Umbilical cord (tissue), 2 donors: ENCODE results near the gene PEAK1. TPM values are rescaled to one million over a fixed set of nuclear protein-coding genes. Genes with fewer than 3 reads are reported as not detected.
A peak's percentile ranks its signal among the peaks of the same experiment; 100 is the strongest.

Source experiments
- DNase-seq: peaks from one replicate; pipeline ENCODE4 v3.0.0-alpha.2; 2015; ENCODE audit warnings: low spot score
- total RNA-seq: library from RNA; depleted of rRNA; stranded (reverse); fragments of >200 nt; gene quantifications from one replicate; pipeline ENCODE4 v1.2.3, GENCODE V29; 2014; ENCODE audit warnings: low replicate concordance; ENCODE audit not compliant: insufficient read depth

PEAK1 gene, protein sequence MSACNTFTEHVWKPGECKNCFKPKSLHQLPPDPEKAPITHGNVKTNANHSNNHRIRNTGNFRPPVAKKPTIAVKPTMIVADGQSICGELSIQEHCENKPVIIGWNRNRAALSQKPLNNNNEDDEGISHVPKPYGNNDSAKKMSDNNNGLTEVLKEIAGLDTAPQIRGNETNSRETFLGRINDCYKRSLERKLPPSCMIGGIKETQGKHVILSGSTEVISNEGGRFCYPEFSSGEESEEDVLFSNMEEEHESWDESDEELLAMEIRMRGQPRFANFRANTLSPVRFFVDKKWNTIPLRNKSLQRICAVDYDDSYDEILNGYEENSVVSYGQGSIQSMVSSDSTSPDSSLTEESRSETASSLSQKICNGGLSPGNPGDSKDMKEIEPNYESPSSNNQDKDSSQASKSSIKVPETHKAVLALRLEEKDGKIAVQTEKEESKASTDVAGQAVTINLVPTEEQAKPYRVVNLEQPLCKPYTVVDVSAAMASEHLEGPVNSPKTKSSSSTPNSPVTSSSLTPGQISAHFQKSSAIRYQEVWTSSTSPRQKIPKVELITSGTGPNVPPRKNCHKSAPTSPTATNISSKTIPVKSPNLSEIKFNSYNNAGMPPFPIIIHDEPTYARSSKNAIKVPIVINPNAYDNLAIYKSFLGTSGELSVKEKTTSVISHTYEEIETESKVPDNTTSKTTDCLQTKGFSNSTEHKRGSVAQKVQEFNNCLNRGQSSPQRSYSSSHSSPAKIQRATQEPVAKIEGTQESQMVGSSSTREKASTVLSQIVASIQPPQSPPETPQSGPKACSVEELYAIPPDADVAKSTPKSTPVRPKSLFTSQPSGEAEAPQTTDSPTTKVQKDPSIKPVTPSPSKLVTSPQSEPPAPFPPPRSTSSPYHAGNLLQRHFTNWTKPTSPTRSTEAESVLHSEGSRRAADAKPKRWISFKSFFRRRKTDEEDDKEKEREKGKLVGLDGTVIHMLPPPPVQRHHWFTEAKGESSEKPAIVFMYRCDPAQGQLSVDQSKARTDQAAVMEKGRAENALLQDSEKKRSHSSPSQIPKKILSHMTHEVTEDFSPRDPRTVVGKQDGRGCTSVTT (N-terminal part only)
- total RNA-seq: 129 TPM

DNA sequence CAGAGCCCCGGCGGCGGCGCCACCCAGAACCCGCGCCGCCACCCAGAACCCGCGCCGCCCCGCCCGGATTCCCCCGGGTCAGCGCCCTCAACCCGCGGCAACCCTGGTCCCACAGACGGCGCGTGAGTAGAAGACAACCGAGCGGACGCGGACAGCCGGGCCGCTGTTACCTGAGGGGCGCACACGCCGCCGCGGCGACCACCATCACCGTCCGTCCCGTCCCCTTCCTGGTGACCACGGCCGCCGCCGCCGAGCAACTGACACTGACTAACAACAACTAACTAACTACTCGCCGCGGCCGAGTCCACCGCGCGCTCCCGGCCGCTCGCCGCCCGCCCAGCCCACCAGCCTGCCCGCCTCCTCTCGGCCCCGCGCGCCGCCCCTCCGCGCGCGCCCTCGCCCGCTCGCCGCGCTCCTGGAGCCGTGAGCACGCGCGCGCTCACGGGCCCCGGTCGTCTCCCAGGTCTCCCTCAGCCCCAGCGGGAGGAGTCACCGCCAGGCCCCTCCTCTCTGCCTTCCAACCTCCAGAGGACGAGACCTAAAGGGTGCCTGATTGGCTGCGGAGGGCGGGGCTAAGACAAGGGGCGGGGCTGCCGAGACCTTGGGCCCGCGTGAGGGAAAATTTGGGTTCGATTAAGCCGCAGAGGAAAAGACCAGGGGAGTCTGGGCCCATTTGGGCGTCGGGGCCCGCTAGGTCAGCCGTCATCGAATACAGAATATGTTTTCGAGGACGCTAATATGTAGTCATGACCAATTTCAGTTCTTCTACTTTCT lies at the start of gene PEAK1:
Gene PEAK1, minus strand, starts transcription at position 269 of the 774 bp plus-strand sequence. CDS start 238,178 bp downstream, outside the sequence.
- DNase-seq: peak; percentile 100

DNA sequence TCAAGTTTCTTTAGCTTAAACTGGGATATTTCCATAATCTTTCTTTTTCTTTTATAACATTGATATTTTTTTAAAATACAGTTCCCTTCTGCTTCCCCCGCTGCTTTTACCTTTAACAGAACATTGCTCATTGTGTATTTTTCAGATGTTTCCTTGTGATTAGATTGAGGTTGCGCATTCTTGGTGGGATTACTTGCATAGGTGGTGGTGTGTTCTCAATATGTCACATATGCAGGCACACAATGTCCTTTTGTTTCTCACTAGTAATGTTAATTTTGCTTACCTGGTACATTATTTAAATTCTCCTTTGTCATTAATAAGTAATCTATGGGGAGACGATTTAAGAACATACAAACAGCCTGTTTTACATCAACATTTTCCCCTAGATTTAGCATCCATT lies 49.0 kb upstream of the PEAK1 start:
- no peak for DNase-seq

DNA sequence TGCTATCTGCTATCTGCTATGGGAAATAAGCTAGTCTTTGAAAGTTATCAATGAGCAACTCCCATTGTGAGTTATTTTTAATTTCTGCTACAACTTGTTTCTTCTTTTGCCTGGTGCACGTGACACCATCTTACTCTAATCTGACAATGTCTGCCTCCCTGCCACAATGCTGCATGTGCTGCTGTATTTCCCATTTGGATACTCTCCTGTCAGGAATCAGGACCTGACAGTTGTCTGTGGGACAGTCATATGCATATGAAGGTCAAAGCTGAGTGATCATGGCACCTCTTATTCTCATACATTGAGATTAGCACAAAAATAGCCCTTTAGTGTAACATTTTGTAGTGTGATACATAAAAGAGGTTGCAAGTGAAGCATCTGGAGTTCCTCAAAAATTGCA lies 46.6 kb upstream of the PEAK1 start:
- DNase-seq: no peak

DNA sequence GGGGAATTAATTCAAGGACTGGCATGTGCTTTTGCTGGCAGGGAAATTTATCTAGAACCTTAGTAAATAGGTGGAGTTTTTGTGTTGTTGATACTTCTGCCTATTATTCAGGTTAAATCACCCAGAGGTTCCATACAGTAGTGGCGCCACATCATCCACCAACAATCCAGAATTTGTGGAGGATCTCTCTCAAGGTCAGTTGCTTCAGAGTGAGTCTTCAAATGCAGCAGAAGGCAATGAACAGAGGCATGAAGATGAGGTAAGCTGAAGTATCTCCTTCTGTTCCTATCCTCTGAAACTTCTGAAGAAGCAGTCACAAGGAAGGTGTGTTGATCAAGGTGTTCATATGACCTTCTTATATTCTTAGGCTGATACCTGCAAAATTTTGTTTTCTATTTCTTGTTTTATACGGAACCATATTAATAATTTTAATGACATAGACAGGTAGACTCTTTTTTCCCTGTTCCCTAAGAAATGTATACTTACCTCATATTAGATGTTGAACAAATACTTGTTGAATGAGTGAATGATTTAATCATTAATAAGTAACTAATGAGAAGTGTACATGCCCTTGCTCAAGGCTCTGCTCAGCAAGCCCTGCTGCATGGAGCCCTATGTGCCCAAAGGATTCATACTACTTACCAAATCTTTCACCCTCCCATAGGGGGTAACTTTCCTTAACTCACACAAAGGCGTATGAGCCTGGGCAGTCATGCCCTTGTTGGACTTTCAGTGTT lies 44.4 kb upstream of the PEAK1 start:
- DNase-seq: no peak

DNA sequence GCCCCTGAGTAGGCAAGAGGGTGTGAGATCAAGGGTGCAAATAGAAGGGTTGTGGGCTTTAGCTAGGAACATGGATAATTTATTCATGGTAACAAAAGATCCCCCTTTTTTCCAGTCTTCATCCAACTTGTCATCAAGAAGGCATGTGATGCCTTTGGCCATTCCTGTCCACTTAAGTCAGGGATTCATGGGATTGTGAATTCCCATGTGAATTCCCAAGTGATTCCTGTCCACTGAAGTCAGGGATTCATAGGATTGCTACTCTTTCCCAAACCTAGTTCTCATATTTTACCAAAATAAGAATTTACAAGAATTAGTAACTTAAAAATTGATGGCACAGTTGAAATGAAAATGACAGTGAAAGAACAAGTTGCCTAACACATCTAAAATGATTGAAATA lies 41.6 kb upstream of the PEAK1 start:
- DNase-seq: no peak

DNA sequence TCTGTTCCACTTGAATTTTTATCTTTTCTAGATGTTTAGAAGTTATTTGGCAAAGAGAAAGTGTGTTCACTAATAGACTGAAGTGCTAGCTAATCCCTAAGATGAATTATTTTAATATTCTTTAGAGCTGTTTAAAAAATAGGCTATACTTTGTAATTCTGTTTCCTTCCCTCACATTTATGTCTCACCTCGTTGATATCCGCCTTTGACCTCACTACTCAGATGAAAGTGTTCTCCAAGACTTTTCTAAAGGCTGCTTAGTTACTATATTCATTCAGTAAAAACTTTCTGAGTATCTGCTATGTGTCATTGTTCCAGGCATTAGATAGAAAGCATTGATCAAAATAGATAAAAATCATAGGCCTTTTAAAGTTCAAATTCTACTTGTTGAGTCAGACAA lies 39.1 kb upstream of the PEAK1 start:
- no peak for DNase-seq

DNA sequence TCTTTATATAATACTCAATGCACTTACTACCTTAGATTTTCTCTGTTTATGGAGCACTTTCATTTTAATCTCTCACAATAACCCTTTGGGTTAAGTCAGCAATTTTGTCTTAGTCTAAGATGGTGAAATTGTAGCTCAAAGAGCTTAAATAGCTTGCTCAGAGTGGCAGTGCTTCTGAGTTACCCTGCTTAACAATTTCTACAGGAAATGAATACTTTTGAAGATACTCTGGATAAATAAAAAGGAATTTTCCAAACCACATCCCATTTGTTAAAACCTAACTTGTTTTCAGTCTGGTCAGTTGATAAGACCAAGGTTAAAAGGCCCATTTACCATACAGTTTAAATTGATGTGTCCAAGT lies 38.0 kb upstream of the PEAK1 start:
- DNase-seq: peak; percentile 23

DNA sequence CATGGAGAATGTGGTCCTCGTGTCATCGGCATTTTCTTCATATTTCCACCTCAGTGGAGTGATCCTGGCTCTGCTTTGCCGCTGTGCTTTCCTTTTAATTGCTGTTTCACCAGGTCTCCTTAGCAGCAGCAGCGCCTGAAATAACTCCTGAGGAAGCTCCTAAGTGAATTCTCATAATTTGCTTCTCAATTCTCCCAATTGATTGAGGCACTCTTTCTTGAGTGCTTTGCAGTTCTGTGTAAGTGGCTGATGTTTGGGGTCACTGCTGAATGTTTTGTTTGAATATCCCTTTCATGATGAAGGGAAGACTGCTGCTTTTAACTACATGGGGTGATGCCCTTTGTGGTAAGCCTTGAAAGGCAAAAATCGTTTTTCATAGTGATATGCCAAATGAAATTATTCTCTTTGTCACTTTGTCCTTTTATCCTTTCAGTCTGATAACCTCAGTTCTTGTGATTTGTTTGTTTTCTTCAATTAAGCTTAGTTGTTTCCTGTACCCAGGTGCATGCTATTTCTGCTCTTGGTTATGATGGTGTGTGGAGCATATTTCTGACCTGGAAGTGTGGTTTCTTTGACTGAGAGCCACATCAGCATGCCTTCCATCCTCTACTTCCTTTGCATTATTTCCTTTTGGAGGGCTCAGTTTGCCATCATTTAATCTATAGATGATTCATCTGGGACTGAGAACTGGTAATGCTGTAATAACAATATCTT lies 37.4 kb upstream of the PEAK1 start:
- no peak for DNase-seq

DNA sequence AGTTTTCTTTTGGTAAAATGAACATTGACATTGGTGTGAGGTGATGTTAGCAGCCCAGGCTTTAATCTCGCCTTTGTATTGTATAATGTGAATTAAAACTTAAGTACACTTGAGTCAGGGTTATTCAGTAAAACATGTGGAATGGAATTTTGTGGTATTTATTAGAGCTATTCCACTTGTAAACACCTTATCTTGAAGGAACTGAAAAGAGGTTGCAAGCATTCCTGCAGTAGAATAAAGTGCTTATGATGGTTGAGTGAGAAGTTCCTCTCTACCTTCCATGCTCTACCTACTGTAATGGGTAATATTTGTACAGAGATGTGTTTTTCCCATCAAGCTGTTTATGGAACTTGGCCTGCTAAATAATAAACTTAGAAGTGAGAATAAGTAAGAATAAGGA lies 36.8 kb upstream of the PEAK1 start:
- no peak for DNase-seq

DNA sequence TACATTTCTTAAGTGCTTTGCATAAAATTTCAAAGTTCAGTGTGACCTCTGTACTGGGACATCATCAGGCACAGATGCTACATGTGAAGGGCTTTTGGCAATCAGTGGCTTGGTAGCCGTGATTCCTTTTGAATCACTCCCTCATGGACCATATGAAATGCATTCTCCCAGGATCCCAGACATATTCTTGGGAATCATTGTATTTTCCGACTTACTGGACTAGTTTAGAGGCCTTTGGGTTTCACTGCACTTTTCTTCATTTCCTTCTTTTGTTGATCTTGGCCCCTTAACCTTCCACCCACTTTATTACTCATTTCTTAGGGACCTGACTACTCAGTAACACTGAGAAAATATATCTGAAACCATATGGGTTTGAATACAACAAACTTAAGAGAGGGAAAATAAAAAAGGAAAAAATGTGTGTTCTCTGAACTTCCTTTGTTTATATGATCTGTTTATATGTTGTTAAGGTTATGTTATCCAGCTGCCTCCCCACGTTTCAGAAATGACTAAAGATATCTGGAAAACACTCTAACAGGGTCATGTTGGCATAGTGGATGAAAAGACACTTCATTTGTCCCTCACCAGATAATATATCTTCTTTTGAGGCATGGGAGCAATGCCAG lies 35.9 kb upstream of the PEAK1 start:
- peak; percentile 40 for DNase-seq

DNA sequence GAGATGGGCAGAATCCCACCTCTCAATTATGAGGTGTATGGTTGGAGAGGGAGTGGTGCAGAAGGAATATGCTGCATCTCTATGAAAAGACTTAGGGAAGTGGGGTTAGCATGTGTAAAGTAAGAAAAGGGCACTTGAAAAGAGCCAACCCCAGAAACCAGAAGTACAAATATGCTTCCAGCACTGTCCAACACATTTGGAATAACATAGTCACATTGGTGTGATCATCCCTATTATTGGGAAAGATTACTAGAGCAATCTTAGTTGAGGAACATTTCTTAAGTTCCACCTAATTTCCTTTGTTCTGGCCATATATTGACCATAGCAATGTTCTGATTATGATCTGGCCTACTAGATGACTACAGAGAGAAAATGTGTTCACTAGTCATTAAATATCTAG lies 35.0 kb upstream of the PEAK1 start:
- no peak for DNase-seq

DNA sequence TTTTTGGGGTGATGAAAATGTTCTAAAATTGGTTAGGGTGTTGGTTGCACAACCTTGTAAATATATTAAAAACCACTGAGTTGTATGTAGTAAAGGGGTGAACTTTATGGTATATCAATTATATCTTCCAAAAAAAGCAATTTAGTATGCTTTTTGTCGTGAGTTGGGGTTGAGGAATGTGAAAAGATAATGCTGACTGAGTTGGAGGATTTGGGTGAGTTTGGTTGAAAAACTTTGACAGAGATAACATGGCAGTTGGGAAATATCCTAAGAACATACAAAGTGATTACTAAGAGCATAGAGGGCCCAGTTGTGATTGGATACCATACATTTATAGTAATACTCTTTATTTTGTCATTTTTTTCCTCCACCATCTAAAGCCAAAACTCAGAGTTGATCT lies 34.4 kb upstream of the PEAK1 start:
- peak; percentile 44 for DNase-seq

DNA sequence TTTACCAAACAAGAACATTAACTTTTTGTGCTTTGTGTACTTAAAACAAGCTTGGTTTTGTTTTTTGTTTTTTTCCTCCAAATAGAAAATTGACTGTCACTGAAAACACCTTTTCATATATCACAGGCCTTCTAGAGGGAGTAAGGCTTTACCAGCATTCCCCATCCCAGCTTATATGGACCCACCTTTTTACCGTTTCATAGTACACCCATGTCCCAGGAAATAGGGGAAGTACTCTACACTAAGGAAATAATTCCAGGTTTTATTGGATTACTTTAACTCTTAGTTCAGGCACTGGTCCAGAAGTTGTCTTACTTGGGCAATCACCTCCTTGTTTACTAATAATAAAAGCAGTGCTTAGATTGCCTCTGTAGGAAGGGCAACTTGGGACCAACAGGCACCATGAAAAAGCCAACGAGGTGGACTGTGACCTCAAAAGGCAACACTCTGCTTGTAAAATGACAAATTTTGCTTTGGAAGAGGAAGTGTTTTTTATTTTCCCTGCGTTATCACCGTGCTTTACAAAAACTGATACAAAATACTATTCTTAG lies 27.0 kb upstream of the PEAK1 start:
- DNase-seq: no peak

DNA sequence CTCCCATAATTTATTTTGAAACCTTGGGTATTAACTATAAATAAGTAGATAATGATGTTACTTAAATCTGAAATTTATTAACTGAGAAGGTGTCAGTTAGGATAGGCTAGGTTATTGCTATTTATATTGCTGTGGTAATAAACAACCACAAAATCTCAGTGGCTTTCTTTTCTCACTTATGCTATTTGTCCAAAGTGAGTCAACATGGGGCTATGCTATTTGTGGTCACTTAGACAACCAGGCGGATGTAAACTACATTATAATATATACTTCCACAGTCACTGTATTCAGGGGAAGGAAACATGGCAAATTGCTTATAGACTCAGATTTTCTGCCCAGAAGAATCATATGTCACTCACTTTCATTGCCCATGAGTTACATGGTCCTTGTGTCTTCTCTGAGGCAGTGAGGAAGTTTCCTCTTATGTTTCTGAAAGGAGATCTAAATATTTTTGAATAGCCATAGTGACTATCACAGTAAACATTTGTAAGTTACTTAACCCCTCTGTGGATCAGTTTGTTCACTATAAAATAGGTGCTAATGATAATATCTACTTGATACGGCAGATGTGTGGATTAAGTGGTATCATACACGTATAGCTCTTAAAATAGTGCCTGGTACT lies 20.6 kb upstream of the PEAK1 start:
- no peak for DNase-seq

DNA sequence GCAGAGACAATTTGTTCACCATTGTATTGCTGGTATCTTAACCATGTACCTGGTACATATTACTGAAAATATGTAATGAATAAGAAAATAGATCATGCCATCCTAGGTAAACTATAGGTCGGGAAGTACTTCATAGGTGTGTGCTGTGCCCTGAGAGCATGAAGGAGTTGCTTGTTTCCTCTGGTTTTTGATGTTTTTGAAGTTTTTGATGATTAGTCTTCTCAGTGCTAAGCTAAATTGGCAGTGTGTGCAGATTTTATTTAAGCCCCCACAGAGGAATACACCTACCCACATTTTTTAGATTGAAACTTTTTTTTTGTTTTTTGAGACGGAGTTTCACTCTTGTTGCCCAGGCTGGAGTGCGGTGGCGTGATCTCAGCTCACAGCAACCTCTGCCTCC lies 17.4 kb upstream of the PEAK1 start:
- DNase-seq: no peak

DNA sequence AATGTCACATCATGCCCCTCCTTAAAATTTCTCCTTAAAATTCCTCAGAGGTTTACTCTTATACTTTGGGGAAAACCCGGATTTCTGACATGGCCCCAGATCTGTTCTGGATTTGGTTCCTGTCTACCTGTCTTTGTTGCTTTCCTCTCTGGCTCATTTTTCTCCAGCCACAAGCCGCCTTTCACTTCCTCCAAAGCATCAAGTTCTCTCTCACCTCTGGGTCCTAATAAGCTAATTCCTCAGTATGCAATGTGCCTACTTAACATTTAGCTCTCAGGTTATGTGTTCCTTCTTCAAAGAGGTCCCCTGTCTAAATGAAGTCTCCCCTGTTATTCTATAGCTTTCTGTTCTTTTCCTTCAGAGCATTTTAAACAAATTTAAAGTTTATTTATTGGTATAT lies 16.9 kb upstream of the PEAK1 start:
- DNase-seq: no peak

DNA sequence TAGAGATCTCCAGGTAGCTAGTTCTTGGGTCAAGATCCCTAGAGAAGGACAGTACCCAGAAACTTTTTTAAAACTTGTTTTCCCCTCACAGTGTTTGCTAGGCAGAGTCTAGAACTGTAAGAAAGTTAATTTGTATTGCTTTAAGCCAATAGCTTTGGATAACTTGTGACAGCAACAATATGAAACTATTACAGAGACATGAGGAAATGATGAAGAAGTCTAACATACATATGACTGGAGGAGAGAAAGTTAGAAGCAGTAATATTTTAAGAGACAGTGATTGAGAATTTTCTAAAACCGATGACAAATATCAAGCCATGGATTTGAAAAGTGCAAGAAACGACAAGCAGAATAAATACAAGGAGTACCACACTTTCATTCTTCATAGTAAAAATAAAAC lies 10.7 kb upstream of the PEAK1 start:
- no peak for DNase-seq

DNA sequence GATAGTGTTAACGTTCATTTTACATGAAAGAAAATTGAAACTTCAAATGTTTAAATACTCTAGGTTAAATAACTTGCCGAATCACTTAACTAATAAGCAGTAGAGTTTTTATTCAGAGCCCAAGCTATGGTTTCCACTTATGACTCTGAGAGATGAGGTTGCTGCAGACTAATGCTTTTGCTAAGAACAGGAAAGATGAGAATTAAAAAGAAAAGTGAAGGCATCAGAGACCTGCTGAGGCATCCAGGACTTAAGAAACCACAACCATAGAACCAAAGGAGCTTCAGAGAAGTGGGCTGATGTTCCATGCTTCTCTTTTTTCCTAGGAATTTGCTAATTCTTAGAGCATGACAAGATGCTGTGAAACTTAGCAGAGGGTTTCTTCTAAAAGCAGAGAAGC lies 10.3 kb upstream of the PEAK1 start:
- no peak for DNase-seq

DNA sequence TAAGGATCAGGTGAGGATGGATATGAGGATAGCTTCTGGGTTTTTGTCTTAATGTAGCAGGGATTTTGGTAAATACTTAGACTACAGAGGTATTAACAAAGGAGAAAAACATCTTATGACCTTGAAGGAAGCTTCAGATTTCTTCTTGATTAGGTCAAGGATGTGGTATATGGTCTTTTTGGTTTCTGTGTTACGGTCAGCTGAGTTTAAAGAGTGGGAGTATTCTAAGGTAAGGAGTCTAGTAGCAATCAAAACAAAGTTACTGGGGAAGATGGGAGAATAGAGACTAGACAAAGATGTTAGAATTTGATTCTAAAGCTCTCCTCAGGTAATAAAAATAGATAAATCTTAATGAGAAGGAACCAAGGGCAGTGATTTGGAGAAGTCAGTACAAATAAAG lies 7.0 kb upstream of the PEAK1 start:
- DNase-seq: no peak
